ENCODE measurements around the gene SLC50A1. TPM values are rescaled to one million over a fixed set of nuclear protein-coding genes. Genes with fewer than 3 reads are reported as not detected.

SLC50A1 gene
- total RNA-seq, 1 donor from 2014 or later, result 9.4 TPM

DNA sequence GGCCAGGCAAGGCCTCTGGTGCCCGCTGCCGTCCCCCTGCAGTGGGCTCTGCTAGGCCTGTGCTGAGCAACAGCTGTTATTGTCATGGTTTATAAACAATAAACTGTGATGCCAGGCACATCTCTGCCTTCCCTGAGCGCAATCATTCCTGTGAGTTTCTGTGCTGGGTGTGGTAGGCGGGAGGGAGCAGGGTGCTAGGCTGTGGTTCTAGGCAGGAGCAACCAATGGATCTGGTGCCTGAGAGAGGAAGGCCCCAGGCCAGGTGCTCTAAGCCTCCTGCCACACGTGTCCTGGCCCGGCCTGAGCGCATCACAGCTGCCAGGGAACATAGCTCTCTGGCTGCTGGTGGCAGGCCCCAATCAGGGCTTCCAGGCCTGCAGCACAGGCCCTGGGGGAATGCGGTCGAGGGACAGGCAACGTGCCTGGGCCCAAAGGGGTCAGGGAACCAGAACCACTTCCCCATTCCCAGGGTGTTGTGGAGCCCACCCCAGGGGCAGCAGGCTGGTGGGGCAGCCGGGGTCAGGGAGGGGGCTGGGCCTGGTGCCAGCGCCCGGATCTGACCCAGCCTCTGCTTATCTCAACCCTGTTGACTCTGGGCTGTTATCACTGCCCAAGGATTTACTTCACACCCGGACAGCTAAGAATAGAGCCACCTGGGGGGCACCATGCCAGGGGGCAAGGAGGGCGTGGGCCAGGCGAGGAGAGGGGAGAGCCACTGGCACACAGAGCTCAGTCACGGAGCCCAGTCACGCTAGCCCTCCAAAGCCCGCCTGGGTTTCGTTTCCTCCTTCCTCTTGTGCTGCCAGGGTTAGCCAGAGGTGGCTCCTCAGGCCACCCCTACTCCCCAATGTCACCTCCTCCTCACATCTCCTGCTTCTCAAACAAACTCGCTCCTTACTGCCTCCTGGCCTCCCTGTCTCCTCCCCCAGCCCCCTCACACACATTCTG, 49.5 kb downstream of the SLC50A1 start:
- H3K27ac ChIP-seq, result no peak overlapping the region
- H3K4me3 ChIP-seq, result no peak overlapping the region
- no peaks in the 10 kb centered on the region for H3K4me1 ChIP-seq
- H3K27me3 ChIP-seq, result no peaks in the 10 kb centered on the region
- DNase-seq (ENCODE audit: low spot score in 2 of 2), result peak in 1 of 2 donors; percentile 8
- intact Hi-C loops (cut with DNase I), result no loop called here
- peaks cover 0 to under 1% of the 10 kb centered on the region in 2 donors for H3K36me3 ChIP-seq
- no peak for TF ChIP-seq CTCF (IDR thresholded peaks at IDR 0.05)
- no peaks in the 10 kb centered on the region for H3K9me3 ChIP-seq

GRCh38 chr1:155185783-155186066, 50.1 kb downstream of the SLC50A1 start:
- no peaks in the 10 kb centered on the region for H3K27me3 ChIP-seq
- H3K36me3 ChIP-seq, result no peaks in the 10 kb centered on the region
- TF ChIP-seq CTCF (IDR thresholded peaks at IDR 0.05), result no peak
- no peak overlapping the region for H3K4me3 ChIP-seq
- intact Hi-C loops (cut with DNase I), result no loop called here
- H3K9me3 ChIP-seq, result no peaks in the 10 kb centered on the region
- no peak for DNase-seq (ENCODE audit: low spot score in 2 of 2)
- no peaks in the 10 kb centered on the region for H3K4me1 ChIP-seq
- no peak overlapping the region for H3K27ac ChIP-seq

- no peak for DNase-seq (ENCODE audit: low spot score in 2 of 2)
- H3K9me3 ChIP-seq, result no peaks in the 10 kb centered on the region
- TF ChIP-seq CTCF (IDR thresholded peaks at IDR 0.05), result no peak
- intact Hi-C loops (cut with DNase I), result no loop called here
- no peaks in the 10 kb centered on the region for H3K4me1 ChIP-seq
- H3K4me3 ChIP-seq, result no peak overlapping the region
- no peaks in the 10 kb centered on the region for H3K36me3 ChIP-seq
- no peaks in the 10 kb centered on the region for H3K27me3 ChIP-seq
- H3K27ac ChIP-seq, result no peak overlapping the region
Measured at GRCh38 chr1:155186067-155186793, 50.6 kb downstream of the SLC50A1 start.

GRCh38 chr1:155186794-155187455, 51.3 kb downstream of the SLC50A1 start:
- Histone ChIP-seq H3K36me3 (no peaks in the 10 kb centered on the region), H3K4me3 (no peak overlapping the region), H3K4me1 (no peaks in the 10 kb centered on the region), H3K27ac (no peak overlapping the region), H3K9me3 (no peaks in the 10 kb centered on the region), H3K27me3 (no peaks in the 10 kb centered on the region)
- intact Hi-C loops (cut with DNase I), result no loop called here
- DNase-seq (ENCODE audit: low spot score in 2 of 2), result no peak
- TF ChIP-seq CTCF (IDR thresholded peaks at IDR 0.05), result no peak

- TF ChIP-seq CTCF (IDR thresholded peaks at IDR 0.05), result no peak
- no peaks in the 10 kb centered on the region for H3K4me1 ChIP-seq
- no peaks in the 10 kb centered on the region for H3K27me3 ChIP-seq
- H3K9me3 ChIP-seq, result no peaks in the 10 kb centered on the region
- no peaks in the 10 kb centered on the region for H3K36me3 ChIP-seq
- intact Hi-C loops (cut with DNase I), result no loop called here
- H3K4me3 ChIP-seq, result no peak overlapping the region
- DNase-seq (ENCODE audit: low spot score in 2 of 2), result no peak
- no peak overlapping the region for H3K27ac ChIP-seq
Measured at GRCh38 chr1:155187456-155187891, 51.8 kb downstream of the SLC50A1 start.
